Measurements from ENCODE around the gene OR10H5. TPM values are rescaled to one million over a fixed set of nuclear protein-coding genes. Genes with fewer than 3 reads are reported as not detected.

The OR10H5 gene
- total and polyA plus RNA-seq, 2 of the 13 experiments (the other 11 are each of a cell fraction or from before 2014, with no cell fraction given) = not detected

- TF ChIP-seq ZNF143 (CRISPR knock-in tag; IDR thresholded peaks at IDR 0.05) (peak; percentile 73), HOXA5 (CRISPR knock-in tag; IDR thresholded peaks at IDR 0.05) (no peak), HOXA3 (CRISPR knock-in tag; IDR thresholded peaks at IDR 0.05) (peak; percentile 55), GPN1 (CRISPR knock-in tag; IDR thresholded peaks at IDR 0.05; ENCODE audit: borderline replicate concordance) (no peak), ZFP91 (CRISPR knock-in tag; IDR thresholded peaks at IDR 0.05; ENCODE audit: borderline replicate concordance) (peak; percentile 74; the same call in 1 of the 2 replicates), THAP11 (CRISPR knock-in tag; IDR thresholded peaks at IDR 0.05) (peak; percentile 79), TFDP2 (CRISPR knock-in tag; IDR thresholded peaks at IDR 0.05) (peak; percentile 67), ZFP90 (CRISPR knock-in tag; IDR thresholded peaks at IDR 0.05; ENCODE audit: borderline replicate concordance) (0 out of 2 replicates have a peak, but pooled peaks have one; percentile 25), ZNF839 (CRISPR knock-in tag; IDR thresholded peaks at IDR 0.05; ENCODE audit: borderline replicate concordance) (peak; percentile 69; the same call in 1 of the 2 replicates), PRDM15 (CRISPR knock-in tag; IDR thresholded peaks at IDR 0.05) (no peak), AGO1 (IDR thresholded peaks at IDR 0.05; ENCODE audit: low read depth, low read length, poor library complexity, severe bottlenecking) (peak; percentile 44), ZNF580 (CRISPR knock-in tag; IDR thresholded peaks at IDR 0.05; ENCODE audit: borderline replicate concordance, low read depth) (no peak), ZNF709 (CRISPR knock-in tag; IDR thresholded peaks at IDR 0.05) (peak; percentile 74; the same call in 1 of the 2 replicates), TAF15 (IDR thresholded peaks at IDR 0.05; ENCODE audit: low read depth, low read length, poor library complexity, severe bottlenecking) (no peak), ZNF501 (CRISPR knock-in tag; IDR thresholded peaks at IDR 0.05) (peak; percentile 54), GATAD2A (CRISPR knock-in tag; IDR thresholded peaks at IDR 0.05) (peak; percentile 7; the same call in 1 of the 2 replicates), FOXK2 (IDR thresholded peaks at IDR 0.05) (no peak), TAF1 (CRISPR knock-in tag; IDR thresholded peaks at IDR 0.05) (peak; percentile 84), ZGPAT (CRISPR knock-in tag; IDR thresholded peaks at IDR 0.05) (peak; percentile 42; the same call in 1 of the 2 replicates), ZNF740 (CRISPR knock-in tag; IDR thresholded peaks at IDR 0.05) (peak; percentile 21; the same call in 1 of the 2 replicates)
Measured at GRCh38 chr19:15836330-15837220, 49.1 kb downstream of the OR10H5 start (continued).
